GM21526 (cell line): ENCODE measurements around the gene DDX31.
A peak's percentile ranks its signal among the peaks of the same experiment; 100 is the strongest.
"Not testable (repeated sequence)": the region's sequence is repeated elsewhere in the genome, so short reads cannot be mapped to it uniquely, and the experiment has no call there.

Experiments
- ATAC-seq: cut with Tn5 transposase; IDR thresholded peaks from one replicate; pipeline ENCODE4 v1.9.1; 2021; ENCODE audit warnings: moderate library complexity; ENCODE audit not compliant: unreplicated experiment, low FRiP score

DDX31 gene

GRCh38 chr9:132669698-132670456 is at the start of gene DDX31:
Gene DDX31 (minus strand): TSS chr9:132669983. CDS start chr9:132669934, 49 bp downstream.
- peak; percentile 73 for ATAC-seq

DNA sequence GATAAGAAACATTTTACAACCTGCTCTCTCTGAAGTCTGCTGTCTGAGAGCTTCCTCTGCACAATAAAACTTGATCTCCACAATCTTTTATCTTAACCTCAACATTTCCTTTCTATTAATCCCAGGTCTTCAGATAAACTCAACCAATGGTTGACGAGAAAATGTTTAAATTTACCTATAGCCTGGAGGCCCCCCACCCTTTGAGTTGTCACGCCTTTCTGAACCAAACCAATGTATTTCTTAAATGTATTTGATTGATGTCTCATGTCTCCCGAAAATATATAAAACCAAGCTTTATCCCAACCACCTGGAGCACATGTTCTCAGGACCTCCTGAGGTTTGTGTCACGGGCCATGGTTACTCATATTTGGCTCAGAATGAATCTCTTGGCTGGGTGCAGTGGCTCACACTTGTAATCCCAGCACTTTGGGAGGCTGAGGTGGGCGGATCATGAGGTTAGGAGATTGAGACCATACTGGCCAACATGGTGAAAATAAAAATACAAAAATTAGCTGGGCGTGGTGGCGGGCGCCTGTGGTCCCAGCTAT is 48.7 kb upstream of the DDX31 start:
- not testable (repeated sequence) for ATAC-seq

- ATAC-seq = no peak
Observed at GRCh38 chr9:132717326-132717945, 47.7 kb upstream of the DDX31 start.

GRCh38 chr9:132716007-132716406 is 46.2 kb upstream of the DDX31 start:
- ATAC-seq = no peak

- no peak for ATAC-seq
Observed at GRCh38 chr9:132712753-132713152, 43.0 kb upstream of the DDX31 start.

- no peak for ATAC-seq
Observed at GRCh38 chr9:132711846-132712245, 42.1 kb upstream of the DDX31 start.

DNA sequence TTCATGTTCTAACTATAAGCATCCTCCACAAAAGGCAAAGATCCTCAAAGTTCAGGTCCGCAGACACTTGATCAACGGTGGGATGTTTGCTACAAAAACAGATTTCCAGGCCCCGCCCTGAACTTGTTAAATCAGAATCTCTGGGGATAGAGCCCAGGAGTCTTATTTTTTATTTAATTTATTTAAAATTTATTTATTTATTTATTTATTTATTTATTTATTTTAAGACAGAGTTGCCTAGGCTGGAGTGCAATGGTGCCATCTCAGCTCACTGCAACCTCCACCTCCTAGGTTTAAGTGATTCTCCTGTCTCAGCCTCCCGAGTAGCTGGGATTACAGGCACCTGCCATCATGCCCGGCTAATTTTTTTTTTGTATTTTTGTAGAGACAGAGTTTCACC is 41.4 kb upstream of the DDX31 start:
- not testable (repeated sequence) for ATAC-seq

DNA sequence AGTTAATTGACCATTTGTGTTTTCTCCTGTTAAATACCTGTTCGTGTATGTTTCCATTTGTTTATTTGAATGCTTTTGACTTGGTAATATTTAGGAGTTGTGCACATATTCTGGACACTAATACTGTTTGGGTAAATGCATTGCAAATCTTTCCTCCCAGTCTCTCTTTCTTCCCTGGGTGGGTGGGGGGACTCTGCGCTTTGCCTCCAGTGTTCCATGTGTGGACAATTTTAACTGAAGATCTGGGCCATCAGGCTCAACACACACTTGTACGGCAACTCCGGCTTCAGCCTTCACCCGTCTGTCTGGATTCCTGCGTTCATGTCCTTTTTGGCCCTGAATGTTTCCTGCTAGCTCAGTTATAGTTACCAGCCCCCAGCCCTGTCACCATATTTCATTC is 40.5 kb upstream of the DDX31 start:
- no peak for ATAC-seq

DNA sequence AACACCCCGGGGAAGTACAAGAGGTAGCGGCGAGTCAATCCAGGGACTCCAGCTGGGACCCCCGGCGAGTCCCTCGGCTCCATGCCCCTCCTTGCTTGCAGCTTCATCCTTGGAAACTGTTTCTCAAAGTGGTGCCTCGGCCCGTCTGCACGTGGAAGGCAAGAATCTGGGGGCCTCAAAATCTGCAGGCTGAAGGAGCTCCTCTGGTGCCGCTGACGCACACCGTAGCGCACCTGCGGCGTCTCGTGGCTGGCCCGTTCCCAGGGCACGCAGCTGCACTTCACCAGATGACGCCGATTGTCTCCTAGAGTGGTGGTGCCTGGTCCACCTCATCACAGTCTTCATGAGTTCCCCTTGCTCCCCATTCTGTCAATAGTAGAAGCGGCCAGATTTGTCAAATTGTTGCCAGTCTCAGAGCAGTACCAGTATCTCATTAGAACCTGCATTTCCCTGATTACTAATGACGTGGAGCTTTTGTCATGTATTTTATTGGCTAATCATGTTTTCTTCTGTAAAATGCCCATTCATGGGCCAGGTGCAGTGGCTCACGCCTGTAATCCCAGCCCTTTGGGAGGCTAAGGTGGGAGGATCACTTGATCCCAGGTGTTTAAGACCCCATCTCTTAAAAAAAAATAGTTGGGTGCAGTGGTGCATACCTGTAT is 39.1 kb upstream of the DDX31 start:
- ATAC-seq = no peak

- ATAC-seq = no peak
Observed at GRCh38 chr9:132708239-132708638, 38.5 kb upstream of the DDX31 start.

- ATAC-seq = no peak
Observed at GRCh38 chr9:132703336-132703735, 33.6 kb upstream of the DDX31 start.

DNA sequence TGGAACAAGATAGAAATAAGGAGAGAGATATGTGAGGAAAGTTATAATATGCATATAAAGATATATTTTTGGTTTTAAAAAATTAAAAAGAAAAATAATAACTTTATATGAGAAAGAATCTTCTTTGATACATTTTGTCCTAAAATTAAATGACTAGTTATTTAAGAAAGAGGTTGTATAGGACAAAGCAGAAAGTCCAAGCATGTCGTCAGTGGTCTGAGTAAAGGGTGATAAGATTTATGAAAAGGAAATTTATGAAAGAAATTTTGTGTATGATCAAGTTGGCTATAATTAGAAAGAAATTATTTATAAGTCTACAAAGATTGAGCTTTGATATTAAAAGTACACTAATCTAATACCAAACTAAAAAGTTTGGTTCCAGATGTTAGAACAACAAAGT is 32.5 kb upstream of the DDX31 start:
- no peak for ATAC-seq

DNA sequence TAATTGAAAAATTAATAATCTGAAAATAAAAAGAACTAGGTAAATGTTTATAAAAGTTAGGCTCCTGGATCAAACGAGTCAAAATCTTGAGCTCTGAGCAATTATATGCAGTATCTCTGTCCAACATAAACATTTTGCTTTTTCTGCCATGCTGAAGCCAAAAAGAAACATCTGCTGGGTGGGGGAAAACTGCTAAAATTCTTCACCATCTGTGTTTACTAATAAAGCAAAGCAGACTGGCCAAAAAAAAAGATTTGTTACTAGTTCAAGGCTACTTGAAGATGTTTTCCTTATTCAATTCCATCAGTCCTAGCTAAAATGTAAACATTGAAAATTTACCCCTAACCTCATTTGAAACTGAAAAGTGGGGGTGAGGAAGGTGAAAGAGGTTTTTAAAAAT is 30.2 kb upstream of the DDX31 start:
- no peak for ATAC-seq

- ATAC-seq = no peak
Observed at GRCh38 chr9:132698989-132699388, 29.2 kb upstream of the DDX31 start.

DNA sequence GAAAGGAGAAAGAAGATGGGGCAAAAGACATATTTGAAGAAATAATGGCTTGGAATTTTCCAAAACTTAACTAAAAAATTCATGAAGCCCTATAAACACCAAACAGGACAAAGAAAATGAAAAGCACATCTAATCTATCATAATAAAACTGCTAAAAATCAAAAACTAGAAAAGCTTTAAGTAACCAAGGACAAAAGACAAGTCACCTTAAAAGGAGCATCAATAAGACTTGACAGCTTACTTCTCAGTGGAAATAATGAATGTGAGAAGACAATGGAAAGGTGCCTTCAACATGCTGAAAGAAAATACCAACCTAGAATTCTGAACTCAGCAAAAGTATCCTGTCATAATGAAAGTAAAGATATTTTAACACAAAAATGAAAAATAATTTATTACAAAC is 27.4 kb upstream of the DDX31 start:
- no peak for ATAC-seq

DNA sequence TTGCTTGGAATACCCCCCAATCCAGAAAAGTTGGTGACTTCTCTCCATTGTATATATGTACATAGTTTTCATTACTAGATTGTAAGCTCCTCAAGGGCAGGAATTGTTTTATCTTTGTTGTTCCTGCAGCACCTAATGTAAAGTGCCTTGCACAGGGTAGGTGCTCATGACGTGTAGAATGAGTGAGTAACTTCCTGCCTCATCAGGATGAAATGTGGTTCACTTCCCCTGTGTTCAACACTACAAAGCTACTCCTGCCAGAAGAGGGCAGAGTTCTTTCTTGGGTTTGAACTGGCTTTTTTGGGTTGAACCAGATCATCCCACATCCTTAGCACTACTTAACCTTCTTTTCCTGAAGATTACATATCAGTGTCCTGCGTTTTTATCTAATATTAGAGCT is 24.4 kb upstream of the DDX31 start:
- ATAC-seq = no peak

GRCh38 chr9:132690696-132691095 is 20.9 kb upstream of the DDX31 start:
- ATAC-seq = no peak

- no peak for ATAC-seq
Observed at GRCh38 chr9:132683873-132684272, 14.1 kb upstream of the DDX31 start.

GRCh38 chr9:132681561-132681960 is 11.8 kb upstream of the DDX31 start:
- ATAC-seq = no peak

DNA sequence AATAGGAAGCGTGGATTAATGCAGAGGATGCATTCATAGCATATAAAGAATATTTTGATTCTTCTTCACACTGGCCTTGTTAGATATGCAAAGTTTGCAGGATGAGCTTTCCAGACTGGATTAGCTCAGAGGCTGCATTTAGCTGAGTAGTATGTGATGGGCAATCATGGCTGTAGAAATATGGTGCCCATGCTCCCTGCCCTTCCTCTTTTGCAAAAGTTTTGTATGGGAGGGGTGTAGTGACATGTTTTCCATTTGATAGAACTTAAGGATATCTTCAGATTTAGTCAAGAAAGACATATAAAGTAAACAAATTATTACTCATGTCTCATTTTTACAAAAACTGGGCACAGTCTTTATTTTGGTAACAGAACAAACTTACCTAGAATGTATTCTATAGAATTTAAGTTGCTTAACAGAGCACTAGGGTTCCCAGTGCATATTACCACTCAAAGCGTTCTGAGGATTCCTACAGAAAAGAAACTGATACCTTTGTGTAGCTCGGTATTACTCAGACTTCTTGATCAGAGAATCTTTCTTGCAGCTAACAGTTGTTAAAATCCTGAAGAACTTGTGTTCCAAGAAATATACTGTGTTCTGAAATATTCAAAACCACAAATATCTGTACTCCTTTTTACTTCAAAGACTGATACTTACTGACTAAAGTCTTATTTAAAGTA is 10.3 kb upstream of the DDX31 start:
- no peak for ATAC-seq

DNA sequence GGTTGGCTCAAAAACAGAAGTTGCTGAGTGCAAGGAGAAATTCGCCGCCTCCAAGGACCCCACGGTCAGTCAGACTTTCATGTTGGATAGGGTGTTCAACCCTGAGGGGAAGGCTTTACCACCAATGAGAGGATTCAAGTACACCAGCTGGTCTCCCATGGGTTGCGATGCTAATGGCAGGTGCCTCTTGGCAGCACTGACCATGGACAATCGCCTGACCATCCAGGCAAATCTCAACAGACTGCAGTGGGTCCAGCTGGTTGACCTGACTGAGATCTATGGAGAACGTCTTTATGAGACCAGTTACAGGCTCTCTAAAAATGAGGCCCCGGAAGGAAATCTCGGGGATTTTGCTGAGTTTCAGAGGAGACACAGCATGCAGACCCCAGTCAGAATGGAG is 8.2 kb upstream of the DDX31 start:
- no peak for ATAC-seq
